HG03025 (cell line): Measurements from ENCODE around the gene ETV7.
"Not testable (repeated sequence)": the region's sequence is repeated elsewhere in the genome, so short reads cannot be mapped to it uniquely, and the experiment has no call there.

Source experiments
- ATAC-seq: cut with Tn5 transposase; IDR thresholded peaks from one replicate; pipeline ENCODE4 v1.9.1; 2021; ENCODE audit warnings: mild to moderate bottlenecking, moderate library complexity; ENCODE audit not compliant: unreplicated experiment, low FRiP score

The ETV7 gene

DNA sequence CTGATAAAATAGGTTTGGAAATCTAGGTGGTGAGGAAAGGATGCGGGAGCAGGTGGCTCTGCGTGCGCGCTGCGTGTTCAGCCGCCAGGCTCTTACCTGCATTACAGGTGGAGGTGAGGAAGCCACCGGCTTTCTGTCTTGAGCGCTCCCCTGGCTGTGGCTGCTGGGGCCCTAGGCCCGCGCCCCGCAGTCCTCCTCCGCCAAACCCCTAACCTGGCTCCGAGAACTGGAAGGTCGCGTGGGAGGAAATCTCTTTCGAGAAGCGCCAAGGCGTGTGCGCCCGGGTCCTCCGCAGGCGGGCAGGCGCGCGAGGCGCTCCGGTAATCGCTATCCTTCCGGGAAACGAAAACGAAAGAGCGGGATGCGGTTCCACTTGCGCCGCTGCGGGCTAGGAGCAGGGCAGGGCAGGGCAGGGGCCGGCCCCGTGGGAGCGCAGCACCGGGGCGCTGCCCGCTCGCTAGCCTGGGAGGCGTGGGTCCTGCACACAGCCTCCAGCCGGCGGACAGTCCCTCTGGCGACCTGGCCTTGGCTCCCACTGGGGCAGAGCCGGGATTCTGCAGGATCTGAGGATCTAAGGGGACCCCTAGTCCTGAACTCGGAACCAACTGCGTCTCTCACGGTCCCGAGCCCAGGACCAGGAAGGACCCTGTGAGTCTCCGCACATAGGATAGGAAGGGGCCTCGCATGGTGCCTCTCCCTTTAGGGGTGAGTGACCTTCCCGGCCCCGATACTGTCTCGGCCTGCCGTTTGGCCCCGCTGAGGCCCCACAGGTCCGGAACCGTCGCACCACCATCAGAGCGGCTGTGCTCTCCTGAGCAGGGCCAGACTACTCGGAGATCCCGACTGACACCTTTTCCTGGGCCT is at the start of gene ETV7:
ETV7 (minus strand) TSS at position 230 of the 864 bp plus-strand sequence; CDS start at position 102, 128 bp downstream.
- no peak for ATAC-seq

DNA sequence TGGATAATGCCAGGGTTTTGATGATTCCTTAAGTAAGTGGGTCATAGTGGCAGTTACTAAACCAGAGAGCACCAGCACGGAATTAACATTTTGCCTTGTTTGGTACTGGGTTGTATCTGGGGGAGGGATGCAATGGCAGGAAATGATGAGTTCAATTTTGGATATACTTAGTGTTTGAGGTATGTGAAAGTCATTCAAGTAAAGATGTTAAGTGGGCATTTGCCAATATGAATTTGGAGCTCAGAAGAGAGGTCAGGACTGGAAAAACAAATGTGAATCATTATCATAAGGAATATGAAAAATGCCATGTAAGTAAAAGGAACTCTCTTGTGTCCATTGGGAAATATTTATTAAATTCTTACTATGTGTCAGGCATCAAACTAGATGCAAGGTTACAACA is 49.0 kb upstream of the ETV7 start:
- no peak for ATAC-seq

DNA sequence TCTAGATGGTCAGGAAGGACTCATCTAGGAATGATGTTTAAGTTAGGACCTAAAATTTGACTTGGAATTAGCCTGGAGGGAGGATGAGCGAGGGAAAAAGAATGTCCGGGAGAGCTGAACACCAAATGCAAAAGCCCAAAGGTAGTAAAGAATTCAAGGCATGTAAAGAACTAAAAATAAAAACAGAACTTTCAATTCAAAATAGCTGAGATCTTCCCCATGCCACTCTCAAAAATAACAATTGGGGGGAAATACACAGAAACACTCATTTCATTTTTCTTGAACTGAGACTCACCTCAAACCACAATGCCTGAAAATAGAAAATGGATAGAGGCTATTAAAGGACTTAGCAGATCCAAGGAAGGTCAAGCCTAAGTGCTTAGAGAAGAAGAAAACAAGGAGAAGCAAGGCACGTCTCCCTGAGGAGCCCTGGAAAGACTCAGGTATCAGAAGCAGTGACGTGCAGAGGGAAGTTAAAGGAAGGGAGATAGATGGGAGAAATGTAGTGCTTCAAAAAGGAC is 44.7 kb upstream of the ETV7 start:
- ATAC-seq: no peak

DNA sequence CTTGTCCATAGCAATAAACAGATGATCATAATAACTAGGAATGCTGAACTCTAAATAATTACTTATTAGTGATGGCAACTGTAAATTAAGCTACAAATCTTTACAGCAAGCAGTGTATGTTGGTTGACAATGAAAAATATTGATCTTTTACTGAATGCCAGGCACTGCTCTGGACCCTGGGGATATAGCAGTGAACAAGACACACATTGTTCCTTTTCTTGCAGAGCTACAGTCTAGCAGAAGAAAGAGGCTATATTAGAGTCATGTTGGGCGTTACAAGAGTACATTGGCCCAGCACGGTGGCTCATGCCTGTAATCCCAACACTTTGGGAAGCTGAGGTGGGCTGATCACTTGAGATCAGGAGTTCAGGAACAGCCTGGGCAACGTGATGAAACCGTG is 43.7 kb upstream of the ETV7 start:
- no peak for ATAC-seq

DNA sequence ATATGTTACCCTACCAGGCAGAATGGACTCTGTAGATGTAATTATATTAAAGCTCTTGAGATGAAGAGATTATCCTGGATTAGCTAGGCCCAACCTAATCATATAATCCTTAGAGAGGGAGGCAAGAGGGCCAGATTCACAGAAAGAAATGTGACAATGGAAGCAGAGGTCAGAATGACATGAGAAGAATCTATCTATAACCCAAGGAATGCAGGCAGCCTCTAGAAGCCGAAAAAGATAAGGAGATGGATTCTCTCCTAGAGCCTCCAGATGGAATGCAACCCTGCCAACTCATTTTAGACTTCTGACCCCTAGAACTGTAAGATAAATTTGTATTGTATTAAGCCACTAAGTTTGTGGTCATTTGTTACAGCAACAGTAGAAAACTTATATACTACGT is 42.9 kb upstream of the ETV7 start:
- ATAC-seq: no peak

DNA sequence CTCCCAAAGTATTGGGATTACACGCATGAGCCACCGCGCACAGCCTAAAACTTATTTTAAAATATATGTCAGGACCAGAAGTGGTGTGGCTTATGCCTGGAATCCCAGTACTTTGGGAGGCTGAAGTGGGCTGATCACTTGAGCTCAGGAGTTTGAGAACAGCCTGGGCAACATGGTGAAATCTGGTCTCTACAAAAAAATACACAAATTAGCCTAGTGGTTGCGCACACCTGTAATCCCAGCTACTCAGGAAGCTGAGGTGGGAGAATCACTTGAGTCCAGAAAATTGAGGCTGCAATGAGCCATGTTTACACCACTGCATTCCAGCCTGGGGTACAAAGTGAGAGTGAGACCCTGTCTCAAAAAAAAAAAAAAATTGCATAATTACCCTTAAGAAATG is 41.4 kb upstream of the ETV7 start:
- ATAC-seq: no peak

DNA sequence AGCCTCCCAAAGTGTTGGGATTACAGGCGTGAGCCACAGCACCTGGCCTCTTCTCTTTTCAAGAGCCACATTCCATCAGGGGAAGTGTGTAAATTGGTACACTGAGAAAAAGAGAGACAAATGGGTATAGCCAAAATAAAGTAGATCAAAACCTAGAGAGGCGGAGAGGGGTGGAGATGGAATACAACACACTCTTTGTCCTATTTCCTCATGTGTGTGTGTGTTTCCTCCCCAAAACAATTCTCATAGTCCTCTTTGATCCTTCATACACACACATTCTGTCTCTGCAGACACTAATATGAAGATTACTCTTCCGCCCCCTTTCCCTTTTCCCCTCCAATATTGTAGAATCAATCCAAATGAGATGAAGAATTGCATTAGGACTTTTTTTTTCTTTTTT is 39.2 kb upstream of the ETV7 start:
- no peak for ATAC-seq

DNA sequence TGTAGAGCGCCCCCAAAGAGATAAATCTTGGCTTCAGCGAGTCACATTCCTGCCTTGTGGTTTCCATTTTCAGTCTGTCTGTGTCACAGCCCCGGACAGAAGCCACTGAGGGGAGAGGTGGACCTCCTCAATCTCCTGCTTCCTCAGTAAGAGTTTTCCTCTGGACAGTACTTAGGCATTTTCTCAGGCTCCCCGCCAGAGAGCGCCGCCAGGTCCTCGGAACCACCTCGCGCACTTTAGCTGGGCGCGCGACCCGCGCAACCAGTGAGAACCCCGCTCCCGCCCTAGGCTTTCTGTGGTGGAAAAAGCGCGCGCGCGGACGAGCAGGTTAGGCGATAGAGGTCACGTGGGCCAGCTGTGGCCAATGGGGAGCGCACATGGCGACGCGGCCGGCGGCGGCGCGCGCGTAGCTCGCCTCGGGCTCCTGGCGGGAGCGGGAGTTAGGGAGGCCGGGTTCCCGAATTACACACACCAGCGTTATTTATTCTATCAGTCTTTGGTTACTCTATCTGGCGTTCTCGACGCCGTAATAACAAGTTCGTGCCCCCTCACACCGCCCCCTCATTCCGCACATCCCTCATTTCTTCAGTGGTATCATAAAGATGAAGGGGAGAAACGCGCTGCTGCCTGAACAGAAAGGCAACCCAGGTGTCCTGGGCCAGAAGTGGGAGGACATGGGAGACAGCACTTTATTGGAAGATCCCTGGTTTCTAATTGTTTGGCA is 35.8 kb upstream of the ETV7 start:
- ATAC-seq: peak; percentile 87

DNA sequence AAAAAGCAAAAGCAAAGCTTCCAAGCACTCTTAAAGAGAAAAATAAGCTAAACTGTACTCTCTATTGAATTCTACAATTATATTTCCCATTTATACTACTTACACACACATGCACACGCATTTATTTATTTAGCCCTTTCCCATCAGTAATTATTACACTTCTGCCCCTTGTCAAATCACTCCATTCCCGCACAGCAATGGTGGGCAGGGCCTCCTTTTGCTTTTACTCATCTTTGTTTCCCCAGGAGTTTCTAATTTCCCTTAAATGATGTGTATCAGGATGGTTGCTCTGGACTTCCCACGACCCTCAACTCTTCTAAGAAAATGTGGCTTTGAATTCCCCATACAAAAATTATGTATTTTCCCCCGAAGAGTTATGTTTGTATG is 35.2 kb upstream of the ETV7 start:
- no peak for ATAC-seq

DNA sequence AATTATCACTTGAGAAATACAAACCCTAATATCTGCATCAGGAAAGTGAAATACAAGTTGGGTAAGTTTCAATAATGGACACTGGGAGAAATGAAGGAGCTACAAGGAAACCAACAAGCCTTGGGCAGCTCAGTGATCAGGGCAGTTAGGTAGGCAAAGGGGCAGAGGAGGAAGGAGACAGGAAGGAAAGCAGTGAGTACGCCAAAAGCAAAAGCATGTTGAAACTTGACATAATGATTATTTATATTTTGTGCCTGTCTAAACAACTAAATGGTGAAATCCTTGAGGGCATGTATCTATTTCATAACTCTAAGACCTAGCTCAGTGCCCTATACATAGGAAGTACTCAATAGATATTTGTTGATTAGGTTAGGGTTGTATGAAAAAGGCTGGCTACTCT is 31.8 kb upstream of the ETV7 start:
- no peak for ATAC-seq

DNA sequence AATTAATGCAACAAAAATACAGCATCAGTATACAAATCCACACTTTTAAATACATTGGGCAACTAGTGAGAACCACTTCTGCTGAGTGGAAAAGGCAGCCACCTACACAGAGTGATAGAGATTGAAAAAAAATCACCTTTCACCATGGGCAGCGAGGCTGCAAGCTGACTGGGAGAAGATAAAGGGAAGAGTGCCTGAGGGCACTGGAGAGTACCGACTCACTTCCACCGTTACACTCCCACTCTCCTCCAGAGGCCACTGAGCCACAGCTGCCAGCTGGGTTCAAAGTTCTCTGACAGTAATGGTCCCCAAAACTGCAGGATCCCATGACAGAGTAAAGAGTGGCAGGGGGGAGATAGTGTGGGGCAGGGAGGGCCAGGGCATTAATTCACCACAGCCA is 31.1 kb upstream of the ETV7 start:
- ATAC-seq: no peak

DNA sequence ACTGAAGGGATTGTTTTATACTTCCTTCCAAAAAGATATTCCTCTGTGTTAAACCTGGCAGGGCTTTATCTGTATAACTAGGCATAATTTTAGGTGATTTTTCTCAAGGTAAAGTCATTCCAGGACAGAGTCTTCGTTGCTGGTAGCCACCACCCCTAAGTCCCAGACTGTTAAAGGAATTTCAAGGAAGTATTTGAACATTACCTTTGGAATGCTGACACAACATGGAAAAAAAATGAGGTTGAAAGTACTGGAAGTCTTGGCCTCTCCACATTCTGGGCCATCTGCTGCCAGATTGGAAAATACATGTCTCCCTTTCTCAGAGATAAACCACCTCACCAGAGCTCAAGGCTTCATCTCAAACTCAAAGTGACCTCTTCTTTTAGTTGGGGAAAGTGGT is 27.0 kb upstream of the ETV7 start:
- no peak for ATAC-seq

DNA sequence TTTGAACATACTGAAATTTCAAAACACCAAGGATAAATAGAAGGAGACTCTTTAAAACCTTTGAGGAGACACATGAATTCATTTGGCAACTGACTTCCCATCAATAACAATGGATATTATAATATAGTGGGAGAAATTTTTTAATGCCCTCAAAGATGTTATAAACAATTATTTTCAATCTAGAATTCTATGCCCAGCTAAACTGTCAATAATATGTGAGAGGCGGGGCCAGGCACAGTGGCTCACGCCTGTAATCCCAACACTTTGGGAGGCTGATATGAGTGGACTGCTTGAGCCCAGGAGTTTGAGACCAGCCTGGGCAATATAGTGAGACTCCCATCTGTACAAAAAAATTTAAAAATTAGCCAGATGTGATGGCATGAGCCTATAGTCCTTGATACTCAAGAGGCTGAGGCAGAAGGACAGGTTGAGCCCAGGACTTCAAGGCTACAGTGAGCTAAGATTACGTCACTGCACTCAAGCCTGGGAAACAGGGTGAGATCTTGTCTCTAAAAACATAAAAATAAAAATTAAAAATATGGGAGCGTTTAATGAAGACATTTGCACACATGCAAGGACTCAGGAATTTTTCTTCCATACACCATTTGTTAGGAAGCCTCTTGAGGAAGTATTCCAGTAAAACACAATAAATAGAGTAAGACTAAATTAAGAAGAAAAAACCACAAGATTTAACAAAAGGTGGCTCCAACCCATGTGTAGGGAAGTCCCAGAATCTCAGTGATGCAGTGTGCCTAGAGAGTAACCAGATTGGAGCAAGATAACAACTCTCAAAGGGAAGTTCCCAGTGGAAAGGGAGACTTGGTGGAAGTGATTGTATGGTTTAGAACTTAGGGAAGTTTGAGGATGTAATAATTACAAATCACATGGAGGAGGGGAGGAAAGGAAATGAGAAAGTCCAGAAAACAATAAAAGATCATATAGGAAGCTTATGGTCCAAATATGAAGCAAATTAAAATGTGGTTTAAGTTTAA is 26.3 kb upstream of the ETV7 start:
- no peak for ATAC-seq

DNA sequence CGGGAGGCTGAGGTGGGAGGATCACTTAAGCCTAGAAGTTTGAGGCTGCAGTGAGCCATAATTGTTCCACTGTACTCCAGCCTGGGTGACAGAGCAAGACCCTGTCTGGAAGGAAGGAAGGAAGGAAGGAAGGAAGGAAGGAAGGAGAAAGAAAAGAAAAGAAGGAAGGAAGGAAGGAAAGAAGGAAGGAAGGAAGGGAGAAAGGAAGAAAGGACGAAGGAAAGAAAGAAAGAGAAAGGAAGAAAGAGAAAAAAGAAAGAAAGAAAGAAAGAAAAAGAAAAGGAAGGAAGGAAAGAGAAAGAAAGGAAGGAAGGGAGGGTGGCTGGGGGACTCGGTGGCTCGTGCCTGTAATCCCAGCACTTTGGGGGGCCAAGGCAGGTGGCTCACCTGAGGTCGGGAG is 22.2 kb upstream of the ETV7 start:
- ATAC-seq: not testable (repeated sequence)

DNA sequence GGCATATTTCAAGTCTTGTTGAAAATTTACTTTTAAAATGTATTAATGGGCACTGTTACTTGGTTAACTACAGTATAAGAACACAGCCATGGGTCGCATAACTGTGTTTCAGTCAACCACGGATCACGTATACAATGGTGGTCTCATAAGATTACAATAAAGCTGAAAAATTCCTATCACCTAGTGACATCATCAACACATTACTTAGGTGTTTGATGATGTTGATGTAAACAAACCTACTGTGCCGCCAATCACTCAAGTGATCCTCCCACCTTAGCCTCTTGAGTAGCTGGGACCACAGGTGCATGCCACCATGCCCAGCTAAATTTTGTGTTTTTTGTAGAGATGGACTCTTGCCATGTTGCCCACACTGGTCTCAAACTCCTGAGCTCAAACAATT is 16.7 kb upstream of the ETV7 start:
- no peak for ATAC-seq

DNA sequence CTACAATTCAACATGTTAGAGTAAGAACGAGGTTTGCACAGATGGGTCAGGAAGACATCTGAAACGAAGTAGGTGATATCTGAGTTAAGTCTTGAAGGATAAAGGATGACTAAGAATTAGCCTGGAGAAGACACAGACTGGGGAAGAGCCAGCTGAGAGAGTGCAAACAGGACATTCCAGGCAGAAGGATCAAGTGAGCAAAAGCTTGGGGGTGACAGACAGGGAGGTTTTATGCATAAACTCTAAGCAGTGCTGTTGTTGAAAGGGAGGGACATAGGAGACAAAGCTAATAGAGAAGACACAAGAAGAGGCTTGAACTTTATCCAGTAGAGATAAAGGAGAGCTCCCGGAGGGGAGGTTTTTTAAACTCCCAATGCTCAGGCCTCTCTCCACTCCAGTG is 15.0 kb upstream of the ETV7 start:
- no peak for ATAC-seq

DNA sequence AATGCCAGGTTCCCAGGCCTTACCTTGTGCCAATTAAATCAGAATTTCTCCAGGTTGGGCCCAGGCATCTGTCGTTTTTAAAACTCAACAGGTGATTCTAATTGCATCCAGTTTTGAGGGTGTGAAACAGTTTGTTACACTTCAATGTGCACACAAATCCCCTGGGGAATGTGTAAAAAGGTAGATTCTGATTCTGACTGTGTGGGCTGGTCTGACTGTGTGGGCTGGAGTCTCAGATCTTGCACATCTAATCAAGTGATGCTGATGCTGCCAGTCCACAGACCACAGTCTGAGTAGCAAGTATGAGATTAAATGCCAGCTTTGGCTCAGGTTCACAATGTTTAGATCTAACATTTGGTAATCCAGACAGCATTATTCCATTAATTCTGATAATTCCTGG is 12.5 kb upstream of the ETV7 start:
- no peak for ATAC-seq

DNA sequence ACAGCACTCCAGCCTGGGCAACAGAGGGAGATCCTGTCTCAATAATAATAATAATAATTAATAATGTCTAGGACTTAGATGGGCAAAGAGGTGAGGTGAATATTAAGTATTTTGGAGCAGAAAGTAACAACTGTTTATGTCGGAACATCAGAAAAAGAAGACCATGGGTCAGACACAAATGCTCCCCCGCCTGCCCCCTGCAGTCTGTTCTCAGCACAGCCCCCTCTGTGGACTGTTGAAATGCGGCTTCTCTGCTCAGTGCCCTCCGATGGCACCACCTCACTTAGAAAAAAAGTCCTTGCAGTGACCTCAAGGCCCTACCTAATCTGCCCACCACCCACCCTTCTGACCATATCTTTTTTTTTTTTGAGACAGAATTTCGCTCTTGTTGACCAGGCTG is 5.2 kb upstream of the ETV7 start:
- no peak for ATAC-seq

DNA sequence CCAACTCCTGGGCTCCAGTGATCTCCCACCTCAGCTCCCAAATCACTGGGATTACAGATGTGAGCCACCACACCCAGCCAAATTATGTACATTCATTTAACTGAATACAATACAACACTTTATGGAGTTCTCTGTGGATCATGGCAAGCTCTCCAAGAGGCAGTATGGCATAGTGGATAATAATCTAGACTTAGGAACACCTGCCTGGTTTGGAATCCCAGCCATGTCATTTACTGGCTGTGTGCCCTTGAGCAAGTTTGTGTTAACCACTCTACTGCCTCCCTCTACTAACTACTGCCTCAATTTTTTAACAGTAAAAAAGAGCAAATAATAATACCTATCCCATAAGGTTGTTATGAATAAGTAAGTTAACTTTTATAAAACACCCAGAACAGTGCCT is 1.9 kb upstream of the ETV7 start:
- no peak for ATAC-seq
